HFFc6 (cell line): ENCODE results near the gene MAFG. TPM values are rescaled to one million over a fixed set of nuclear protein-coding genes. Genes with fewer than 3 reads are reported as not detected.
A peak's percentile ranks its signal among the peaks of the same experiment; 100 is the strongest.

Experiments used
- DNase-seq: peaks from one replicate; pipeline ENCODE4 v3.0.0-alpha.2; 2018
- H3K27ac Mint-ChIP-seq: 2 replicates; pipeline ENCODE4 v1.8.0; 2020; ENCODE audit warnings: mild to moderate bottlenecking, mixed read lengths
- H3K27me3 Mint-ChIP-seq: 2 replicates; pipeline ENCODE4 v1.8.0; 2021; ENCODE audit warnings: mild to moderate bottlenecking, moderate library complexity, mixed read lengths; ENCODE audit not compliant: insufficient read depth
- H3K36me3 Mint-ChIP-seq: 2 replicates; pipeline ENCODE4 v1.8.0; 2021; ENCODE audit warnings: low read depth, mixed read lengths
- H3K4me1 Mint-ChIP-seq: 2 replicates; pipeline ENCODE4 v1.8.0; 2020; ENCODE audit warnings: low read depth, mixed read lengths
- H3K4me3 Mint-ChIP-seq: 2 replicates; pipeline ENCODE4 v1.8.0; 2020; ENCODE audit warnings: mild to moderate bottlenecking, moderate library complexity, mixed read lengths
- H3K9me3 Mint-ChIP-seq: 2 replicates; pipeline ENCODE4 v1.8.0; 2020; ENCODE audit warnings: mild to moderate bottlenecking, mixed read lengths
- CTCF ChIP-seq: fragments of 200-600 bp; sonication (generic); IDR thresholded peaks from 2 replicates; pipeline ENCODE4 v1.5.0; 2021; ENCODE audit warnings: antibody characterized with exemption, mild to moderate bottlenecking
- total RNA-seq, 6 experiments: library from RNA; stranded (reverse); fragmentation: NEBNext Ultra II Directional; extraction: Animal tissue kit (Norgen Biotek cat#: 25700); gene quantifications; 2 replicates in 1 of 6; 3 replicates in 5 of 6; pipeline ENCODE4 v1.2.3, GENCODE V29; 2021

Gene MAFG
- total RNA-seq, 6 experiments from 2014 or later = 17.7 to 22.4 (median 18.2) TPM

GRCh38 chr17:81879121-81879520, 48.4 kb downstream of the MAFG start:
- DNase-seq = no peak
- peaks cover 26% of the 10 kb centered on the region for H3K36me3 Mint-ChIP-seq

GRCh38 chr17:81878294-81878693, 49.2 kb downstream of the MAFG start:
- H3K9me3 Mint-ChIP-seq = no peaks in the 10 kb centered on the region
- H3K27ac Mint-ChIP-seq = no peak overlapping the region
- no peak for DNase-seq

More at GRCh38 chr17:81879121-81879520, 48.4 kb downstream of the MAFG start:
- Mint-ChIP-seq H3K27me3 (no peaks in the 10 kb centered on the region), H3K4me1 (peaks cover 17% of the 10 kb centered on the region), H3K9me3 (no peaks in the 10 kb centered on the region), H3K27ac (no peak overlapping the region), H3K4me3 (no peak overlapping the region)
- no peak for TF ChIP-seq CTCF

GRCh38 chr17:81877569-81877968, 50.0 kb downstream of the MAFG start:
- DNase-seq = no peak
- no peak overlapping the region for H3K4me3 Mint-ChIP-seq
- H3K36me3 Mint-ChIP-seq = peaks cover 30% of the 10 kb centered on the region
- no peaks in the 10 kb centered on the region for H3K27me3 Mint-ChIP-seq
- H3K27ac Mint-ChIP-seq = no peak overlapping the region
- H3K9me3 Mint-ChIP-seq = no peaks in the 10 kb centered on the region
- H3K4me1 Mint-ChIP-seq = peaks cover 17% of the 10 kb centered on the region
- no peak for TF ChIP-seq CTCF

More at GRCh38 chr17:81878294-81878693, 49.2 kb downstream of the MAFG start:
- Mint-ChIP-seq H3K4me1 (peaks cover 17% of the 10 kb centered on the region), H3K4me3 (no peak overlapping the region), H3K36me3 (peaks cover 26% of the 10 kb centered on the region), H3K27me3 (no peaks in the 10 kb centered on the region)
- TF ChIP-seq CTCF = no peak

- Mint-ChIP-seq H3K4me1 (peaks cover 31% of the 10 kb centered on the region), H3K27ac (peak overlapping the region; percentile 88), H3K27me3 (peaks cover 36% of the 10 kb centered on the region), H3K4me3 (peak overlapping the region; percentile 83), H3K36me3 (peaks cover 14% of the 10 kb centered on the region), H3K9me3 (no peaks in the 10 kb centered on the region)
- TF ChIP-seq CTCF = peak; percentile 65
- peak; percentile 88 for DNase-seq
Observed at GRCh38 chr17:81871387-81872230, 55.9 kb downstream of the MAFG start.

- TF ChIP-seq CTCF = no peak
- no peaks in the 10 kb centered on the region for H3K9me3 Mint-ChIP-seq
- H3K4me1 Mint-ChIP-seq = peaks cover 31% of the 10 kb centered on the region
- H3K27me3 Mint-ChIP-seq = peaks cover 43% of the 10 kb centered on the region
- H3K36me3 Mint-ChIP-seq = peaks cover 14% of the 10 kb centered on the region
- H3K27ac Mint-ChIP-seq = peak within 1 kb of the TSS; percentile 93
- DNase-seq = no peak
- H3K4me3 Mint-ChIP-seq = peak within 1 kb of the TSS; percentile 92
Observed at GRCh38 chr17:81870981-81871386, 56.6 kb downstream of the MAFG start, which contains the start of gene ARHGDIA. Gene ARHGDIA, minus strand, starts transcription at chr17:81871337. Its CDS starts 1,407 bp downstream, at chr17:81869930.
